ENCODE results near the gene TIE1.

DNA sequence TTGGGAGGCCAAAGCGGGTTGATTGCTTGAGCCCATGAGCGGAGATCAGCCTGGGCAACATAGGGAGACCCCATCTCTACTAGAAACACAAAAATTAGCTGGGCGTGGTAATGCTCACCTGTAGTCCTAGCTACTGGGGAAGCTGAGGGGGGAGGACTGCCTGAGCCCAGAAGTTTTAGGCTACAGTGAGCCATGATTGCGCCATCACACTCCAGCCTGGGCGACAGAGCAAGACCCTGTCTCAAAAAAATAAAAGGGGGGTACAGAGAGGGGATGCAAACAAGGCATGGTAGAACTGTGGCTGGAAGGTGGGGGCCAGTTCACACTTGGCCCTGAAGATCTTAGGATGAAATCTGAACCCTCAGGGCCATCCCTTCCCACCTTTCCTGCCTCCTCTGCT, 14.2 kb upstream of the TIE1 start:
- TF ChIP-seq, protein P1, sequence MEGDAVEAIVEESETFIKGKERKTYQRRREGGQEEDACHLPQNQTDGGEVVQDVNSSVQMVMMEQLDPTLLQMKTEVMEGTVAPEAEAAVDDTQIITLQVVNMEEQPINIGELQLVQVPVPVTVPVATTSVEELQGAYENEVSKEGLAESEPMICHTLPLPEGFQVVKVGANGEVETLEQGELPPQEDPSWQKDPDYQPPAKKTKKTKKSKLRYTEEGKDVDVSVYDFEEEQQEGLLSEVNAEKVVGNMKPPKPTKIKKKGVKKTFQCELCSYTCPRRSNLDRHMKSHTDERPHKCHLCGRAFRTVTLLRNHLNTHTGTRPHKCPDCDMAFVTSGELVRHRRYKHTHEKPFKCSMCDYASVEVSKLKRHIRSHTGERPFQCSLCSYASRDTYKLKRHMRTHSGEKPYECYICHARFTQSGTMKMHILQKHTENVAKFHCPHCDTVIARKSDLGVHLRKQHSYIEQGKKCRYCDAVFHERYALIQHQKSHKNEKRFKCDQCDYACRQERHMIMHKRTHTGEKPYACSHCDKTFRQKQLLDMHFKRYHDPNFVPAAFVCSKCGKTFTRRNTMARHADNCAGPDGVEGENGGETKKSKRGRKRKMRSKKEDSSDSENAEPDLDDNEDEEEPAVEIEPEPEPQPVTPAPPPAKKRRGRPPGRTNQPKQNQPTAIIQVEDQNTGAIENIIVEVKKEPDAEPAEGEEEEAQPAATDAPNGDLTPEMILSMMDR (IDR thresholded peaks at IDR 0.05), result no peak
- no peak for TF ChIP-seq POLR2A (IDR thresholded peaks at IDR 0.05)
